ENCODE data around the gene PAGE2B.

Gene PAGE2B

GRCh38 chrX:55119712-55120111, 44.9 kb downstream of the PAGE2B start:
- TF ChIP-seq CTCF (IDR thresholded peaks at IDR 0.05; ENCODE audit: low read depth, low read length, missing control alignments): no peak
- in situ Hi-C loops (cut with HindIII; ENCODE audit: low sequenced_read_pairs): no loop called here
- no peak overlapping the region for H3K4me3 ChIP-seq (ENCODE audit: low read depth, low read length)
- DNase-seq (ENCODE audit: low read depth): no peak

GRCh38 chrX:55120761-55121358, 46.0 kb downstream of the PAGE2B start:
- H3K4me3 ChIP-seq (ENCODE audit: low read depth, low read length): no peak overlapping the region
- no peak for DNase-seq (ENCODE audit: low read depth)
- in situ Hi-C loops (cut with HindIII; ENCODE audit: low sequenced_read_pairs): no loop called here
- no peak for TF ChIP-seq CTCF (IDR thresholded peaks at IDR 0.05; ENCODE audit: low read depth, low read length, missing control alignments)

- TF ChIP-seq CTCF (IDR thresholded peaks at IDR 0.05; ENCODE audit: low read depth, low read length, missing control alignments): no peak
- H3K4me3 ChIP-seq (ENCODE audit: low read depth, low read length): no peak overlapping the region
- no peak for DNase-seq (ENCODE audit: low read depth)
- in situ Hi-C loops (cut with HindIII; ENCODE audit: low sequenced_read_pairs): no loop called here
Measured at GRCh38 chrX:55123900-55124299, 49.1 kb downstream of the PAGE2B start.

GRCh38 chrX:55127692-55128091, 52.9 kb downstream of the PAGE2B start:
- H3K4me3 ChIP-seq (ENCODE audit: low read depth, low read length): no peak overlapping the region
- no peak for DNase-seq (ENCODE audit: low read depth)
- no peak for TF ChIP-seq CTCF (IDR thresholded peaks at IDR 0.05; ENCODE audit: low read depth, low read length, missing control alignments)
- in situ Hi-C loops (cut with HindIII; ENCODE audit: low sequenced_read_pairs): no loop called here
